NCI-H1436 treated with DMSO at 0.1 percent for 48 hours (cell line): Measurements from ENCODE around the gene EIF4G1.
A peak's percentile ranks its signal among the peaks of the same experiment; 100 is the strongest.

ENCODE experiments used
- DNase-seq: peaks from one replicate; lab custom pipeline; 2025; lab: John Stamatoyannopoulos, UW

EIF4G1 gene

DNA sequence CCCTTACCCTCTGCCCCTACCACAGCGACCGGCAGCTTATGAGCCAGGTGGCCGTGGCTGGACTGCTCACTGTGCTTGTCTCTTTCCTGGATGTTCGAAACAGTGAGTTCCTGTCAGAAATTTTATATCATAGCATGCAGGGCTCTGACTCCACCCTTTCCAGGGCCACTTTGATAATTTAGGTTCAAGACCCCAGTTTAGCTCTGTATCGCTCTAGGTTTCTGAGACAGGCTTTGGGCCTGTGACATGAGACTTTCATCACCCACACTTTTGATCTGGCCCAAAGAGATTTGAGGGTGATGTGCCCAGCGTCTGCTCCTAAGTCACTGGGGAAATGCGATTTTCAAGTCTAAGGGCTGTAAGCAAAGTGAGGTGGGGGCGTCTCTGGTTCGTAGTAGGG is 6.5 kb upstream of the EIF4G1 start:
- no peak for DNase-seq

DNA sequence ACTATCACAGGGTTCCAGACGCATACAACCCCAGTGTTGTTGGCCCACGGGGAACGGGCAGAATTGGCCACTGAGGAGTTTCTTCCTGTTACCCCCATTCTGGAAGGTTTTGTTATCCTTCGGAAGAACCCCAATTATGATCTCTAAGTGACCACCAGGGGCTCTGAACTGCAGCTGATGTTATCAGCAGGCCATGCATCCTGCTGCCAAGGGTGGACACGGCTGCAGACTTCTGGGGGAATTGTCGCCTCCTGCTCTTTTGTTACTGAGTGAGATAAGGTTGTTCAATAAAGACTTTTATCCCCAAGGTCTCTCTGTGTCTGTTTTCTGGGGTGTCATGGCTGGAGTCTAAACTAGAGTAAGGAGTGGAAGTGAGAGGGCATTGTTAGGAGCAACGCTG is 5.7 kb upstream of the EIF4G1 start:
- no peak for DNase-seq

DNA sequence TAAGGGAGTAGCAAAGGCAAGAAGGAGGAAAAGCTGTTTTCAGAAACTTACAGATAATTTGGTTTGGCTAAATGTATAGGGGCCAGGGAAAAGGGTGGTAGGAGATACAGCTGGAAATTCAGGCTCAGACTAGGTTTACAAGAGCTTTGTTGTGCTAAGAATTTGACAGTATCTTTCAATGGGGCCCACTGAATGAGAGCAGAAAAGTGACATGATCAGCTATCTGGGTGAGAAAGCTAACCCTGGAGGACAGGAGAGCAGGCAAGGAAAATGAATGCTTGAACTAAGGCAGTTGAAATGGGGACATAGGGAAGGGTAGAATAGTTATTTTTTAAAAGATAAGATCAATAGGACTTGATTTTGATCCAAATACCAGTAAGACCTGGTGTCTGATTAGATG is 2.8 kb upstream of the EIF4G1 start:
- DNase-seq: no peak

DNA sequence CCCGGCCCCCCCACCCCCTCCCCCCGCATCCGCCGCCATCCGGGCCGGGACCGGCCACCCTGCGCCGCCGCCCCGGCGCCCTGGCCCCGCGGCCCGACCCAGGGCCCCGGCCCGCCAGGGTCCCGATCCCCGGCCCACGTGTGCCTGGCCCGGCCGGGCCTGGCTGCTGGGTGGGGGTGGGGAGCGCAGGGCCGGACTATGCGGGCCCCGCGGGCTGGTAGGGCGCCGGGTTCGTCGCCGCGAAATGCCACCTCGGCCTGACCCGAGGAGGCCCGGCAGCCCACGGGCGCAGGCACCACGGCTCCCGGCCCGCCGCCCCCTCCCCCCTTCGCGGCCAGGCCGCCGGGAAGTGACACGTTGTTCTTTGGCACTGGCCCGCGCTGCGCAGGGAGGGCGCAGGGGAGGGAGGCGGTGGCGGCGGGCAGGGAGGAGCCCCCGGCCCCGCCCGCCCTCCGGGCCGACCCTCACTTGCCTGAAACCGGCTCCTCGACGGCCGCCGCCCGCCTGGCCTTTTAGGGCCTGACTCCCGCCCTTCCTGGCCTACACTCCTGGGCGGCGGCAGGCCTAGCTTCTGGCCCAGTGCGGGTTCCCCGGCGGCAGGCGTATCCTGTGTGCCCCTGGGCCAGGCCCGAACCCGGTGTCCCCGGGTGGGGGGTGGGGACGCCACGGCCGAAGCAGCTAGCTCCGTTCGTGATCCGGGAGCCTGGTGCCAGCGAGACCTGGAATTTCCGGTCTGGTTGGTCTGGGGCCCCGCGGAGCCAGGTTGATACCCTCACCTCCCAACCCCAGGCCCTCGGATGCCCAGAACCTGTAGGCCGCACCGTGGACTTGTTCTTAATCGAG is 515 bp downstream of the EIF4G1 start:
- no peak for DNase-seq

DNA sequence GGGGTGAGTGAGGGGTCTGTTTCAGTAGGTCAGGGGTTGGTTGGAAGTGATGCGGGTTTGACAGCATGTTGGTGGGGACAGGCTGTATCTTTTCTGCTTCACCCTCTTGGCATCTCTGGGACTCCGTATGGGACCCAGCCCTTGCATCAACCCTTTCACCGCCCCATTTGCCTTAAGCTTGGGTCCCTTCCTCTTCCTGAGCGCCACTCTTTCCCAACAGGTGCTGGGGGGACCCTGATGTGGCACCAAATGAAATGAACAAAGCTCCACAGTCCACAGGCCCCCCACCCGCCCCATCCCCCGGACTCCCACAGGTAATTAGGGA is 1.1 kb downstream of the EIF4G1 start:
- DNase-seq: no peak

DNA sequence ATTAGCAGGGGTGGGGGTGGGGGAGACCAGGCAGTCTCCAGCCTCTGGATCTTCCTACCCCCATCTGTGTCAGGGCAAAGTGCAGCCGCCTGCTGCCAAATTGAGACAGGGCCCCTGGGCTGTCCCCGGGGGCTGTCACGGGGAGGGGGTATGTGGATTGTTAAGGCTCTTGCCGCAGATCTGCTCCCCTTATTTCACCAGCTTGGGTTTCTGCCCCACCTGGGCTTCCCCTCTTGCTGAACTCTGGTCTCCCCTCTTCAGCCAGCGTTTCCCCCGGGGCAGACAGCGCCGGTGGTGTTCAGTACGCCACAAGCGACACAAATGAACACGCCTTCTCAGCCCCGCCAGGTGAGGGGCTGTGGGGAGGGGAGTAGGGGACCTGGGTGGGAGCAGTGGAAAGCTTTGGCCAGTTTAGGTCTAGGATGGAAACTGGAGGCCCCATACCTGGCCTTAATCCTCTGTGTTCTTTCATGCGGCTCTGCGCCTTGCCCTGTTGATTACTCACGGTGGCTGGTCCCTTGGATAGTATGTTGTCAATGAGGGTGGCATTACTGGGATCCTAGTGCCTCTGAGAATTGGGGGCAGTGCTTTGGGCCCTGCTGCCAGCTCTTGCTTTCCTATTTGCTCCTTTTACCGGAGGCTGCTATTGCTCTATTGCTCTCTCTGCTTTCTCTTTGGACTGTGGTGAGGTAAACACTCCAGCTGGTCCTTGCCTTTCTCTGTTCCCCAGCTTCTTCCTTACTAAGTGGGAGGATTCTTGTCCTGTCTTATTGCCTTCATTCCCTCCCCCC is 1.7 kb downstream of the EIF4G1 start:
- no peak for DNase-seq

DNA sequence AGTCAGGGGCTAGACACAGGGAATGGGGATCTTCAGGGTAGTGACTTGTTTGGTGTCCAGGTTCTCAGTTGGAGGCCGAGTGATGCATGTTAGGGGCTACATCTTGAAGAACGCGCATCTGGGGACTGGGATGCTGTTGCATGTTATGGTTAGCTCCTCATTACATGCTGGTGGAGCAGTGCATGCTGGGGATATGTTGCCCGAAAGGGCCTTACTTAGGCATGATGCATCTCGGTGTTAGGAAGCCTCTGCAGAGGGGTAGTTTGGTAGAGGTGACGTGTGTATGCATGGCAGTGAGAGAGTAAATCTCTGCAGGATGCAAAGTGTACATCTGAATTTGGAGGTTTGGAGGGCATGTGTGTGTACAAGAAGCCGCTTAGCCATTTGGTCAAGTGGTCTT is 2.4 kb downstream of the EIF4G1 start:
- no peak for DNase-seq

DNA sequence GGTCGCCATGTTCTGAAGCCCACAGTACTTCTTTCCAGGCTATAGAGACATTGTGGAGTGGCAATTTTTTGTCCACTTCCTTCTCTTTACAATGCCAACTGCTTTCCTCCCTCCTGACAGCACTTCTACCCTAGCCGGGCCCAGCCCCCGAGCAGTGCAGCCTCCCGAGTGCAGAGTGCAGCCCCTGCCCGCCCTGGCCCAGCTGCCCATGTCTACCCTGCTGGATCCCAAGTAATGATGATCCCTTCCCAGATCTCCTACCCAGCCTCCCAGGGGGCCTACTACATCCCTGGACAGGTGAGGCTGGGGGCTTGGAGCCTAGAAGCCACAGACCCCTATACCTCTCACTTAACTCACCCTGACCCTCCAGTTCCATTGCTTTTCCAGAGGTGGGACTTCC is 2.8 kb downstream of the EIF4G1 start:
- DNase-seq: no peak

DNA sequence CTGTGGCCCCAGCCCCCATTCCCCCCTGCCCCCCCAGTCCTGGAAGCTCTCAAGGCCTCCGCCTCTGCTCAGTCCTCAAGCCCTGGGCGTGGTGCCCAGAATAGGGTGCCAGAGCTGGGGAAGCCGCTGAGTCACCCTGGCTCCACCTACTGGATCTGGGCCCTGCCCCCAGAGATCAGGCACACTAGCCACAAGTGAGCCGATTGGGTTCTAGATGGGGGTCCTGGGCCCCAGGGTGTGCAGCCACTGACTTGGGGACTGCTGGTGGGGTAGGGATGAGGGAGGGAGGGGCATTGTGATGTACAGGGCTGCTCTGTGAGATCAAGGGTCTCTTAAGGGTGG is 5.7 kb downstream of the EIF4G1 start:
- DNase-seq: peak; percentile 44

DNA sequence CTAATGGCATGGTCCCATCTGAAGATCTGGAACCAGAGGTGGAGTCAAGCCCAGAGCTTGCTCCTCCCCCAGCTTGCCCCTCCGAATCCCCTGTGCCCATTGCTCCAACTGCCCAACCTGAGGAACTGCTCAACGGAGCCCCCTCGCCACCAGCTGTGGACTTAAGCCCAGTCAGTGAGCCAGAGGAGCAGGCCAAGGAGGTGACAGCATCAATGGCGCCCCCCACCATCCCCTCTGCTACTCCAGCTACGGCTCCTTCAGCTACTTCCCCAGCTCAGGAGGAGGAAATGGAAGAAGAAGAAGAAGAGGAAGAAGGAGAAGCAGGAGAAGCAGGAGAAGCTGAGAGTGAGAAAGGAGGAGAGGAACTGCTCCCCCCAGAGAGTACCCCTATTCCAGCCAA is 7.3 kb downstream of the EIF4G1 start:
- no peak for DNase-seq

DNA sequence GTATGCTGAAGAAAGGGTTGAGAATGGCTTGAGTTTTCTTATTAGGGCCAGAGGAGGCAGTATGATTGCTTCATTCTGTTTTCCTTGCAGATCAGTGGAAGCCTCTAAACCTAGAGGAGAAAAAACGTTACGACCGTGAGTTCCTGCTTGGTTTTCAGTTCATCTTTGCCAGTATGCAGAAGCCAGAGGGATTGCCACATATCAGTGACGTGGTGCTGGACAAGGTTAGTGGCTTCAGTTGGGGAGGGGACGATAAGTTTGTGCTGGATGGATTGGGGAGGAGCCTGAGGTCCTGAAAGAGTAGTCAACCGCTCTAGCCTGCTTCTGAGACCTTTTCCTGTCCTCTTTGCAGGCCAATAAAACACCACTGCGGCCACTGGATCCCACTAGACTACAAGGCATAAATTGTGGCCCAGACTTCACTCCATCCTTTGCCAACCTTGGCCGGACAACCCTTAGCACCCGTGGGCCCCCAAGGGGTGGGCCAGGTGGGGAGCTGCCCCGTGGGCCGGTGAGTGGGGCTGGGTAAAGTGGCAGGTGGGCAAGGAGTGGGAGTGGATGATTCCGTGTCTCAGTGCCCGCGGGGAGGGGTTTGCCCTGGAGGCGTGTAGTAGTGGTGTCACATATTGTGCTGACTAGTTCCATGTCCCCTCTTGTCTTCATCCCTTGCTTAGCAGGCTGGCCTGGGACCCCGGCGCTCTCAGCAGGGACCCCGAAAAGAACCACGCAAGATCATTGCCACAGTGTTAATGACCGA is 8.5 kb downstream of the EIF4G1 start:
- DNase-seq: no peak

DNA sequence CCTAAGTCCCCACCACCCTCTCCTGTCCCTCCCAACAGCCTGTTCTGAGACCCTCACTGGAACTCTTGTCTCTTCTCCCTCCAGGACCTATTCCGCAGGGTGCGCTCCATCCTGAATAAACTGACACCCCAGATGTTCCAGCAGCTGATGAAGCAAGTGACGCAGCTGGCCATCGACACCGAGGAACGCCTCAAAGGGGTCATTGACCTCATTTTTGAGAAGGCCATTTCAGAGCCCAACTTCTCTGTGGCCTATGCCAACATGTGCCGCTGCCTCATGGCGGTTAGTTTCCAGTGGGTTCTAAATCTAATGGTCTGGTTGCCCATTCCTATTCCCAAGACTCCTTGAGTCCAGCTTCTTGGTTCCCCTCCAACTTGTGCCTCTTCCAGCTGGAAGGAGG is 9.3 kb downstream of the EIF4G1 start:
- DNase-seq: no peak

DNA sequence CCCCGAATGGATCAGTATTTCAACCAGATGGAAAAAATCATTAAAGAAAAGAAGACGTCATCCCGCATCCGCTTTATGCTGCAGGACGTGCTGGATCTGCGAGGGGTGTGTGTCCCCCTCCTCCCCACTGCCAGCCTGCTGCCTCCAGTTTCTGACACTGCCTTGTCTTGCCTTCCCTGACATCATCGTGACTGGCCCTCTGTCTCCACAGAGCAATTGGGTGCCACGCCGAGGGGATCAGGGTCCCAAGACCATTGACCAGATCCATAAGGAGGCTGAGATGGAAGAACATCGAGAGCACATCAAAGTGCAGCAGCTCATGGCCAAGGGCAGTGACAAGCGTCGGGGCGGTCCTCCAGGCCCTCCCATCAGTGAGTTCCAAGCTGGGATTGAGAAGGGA is 10.9 kb downstream of the EIF4G1 start:
- no peak for DNase-seq

DNA sequence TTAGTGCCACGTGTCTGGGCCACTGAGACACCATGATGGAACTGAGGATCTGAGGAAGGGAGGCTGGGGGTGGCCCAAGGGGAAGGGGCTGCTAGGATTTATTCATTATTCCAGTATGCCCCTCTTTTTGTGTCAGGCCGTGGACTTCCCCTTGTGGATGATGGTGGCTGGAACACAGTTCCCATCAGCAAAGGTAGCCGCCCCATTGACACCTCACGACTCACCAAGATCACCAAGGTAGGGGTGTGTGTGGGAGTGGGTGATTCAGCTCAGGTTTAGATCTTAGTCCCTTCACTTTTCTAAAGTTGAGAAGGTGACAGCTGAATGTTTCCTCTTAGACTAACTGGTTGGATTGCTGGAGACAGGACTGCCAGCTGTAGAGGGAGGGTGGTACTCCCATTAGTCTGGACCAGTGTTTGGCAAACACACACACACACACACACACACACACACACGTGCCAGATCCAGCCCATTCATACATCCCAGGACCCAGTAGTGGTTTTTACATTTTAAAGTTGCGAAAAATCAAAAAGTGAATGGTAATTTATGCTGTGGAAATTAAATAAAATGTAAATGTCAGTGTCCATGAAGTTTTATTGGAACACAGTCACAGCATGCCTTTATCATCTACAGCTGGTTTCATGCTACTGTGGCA is 11.4 kb downstream of the EIF4G1 start:
- no peak for DNase-seq

DNA sequence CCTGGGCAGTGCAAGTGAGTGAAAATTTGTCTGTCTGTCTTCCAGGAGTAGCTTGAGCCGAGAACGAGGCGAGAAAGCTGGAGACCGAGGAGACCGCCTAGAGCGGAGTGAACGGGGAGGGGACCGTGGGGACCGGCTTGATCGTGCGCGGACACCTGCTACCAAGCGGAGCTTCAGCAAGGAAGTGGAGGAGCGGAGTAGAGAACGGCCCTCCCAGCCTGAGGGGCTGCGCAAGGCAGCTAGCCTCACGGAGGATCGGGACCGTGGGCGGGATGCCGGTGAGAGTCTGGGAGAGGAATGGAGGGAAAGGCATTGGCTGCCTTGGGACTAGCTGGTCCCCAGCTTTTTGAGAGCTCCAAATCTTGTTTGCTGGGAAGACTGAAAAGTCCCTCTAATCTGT is 12.8 kb downstream of the EIF4G1 start:
- no peak for DNase-seq

DNA sequence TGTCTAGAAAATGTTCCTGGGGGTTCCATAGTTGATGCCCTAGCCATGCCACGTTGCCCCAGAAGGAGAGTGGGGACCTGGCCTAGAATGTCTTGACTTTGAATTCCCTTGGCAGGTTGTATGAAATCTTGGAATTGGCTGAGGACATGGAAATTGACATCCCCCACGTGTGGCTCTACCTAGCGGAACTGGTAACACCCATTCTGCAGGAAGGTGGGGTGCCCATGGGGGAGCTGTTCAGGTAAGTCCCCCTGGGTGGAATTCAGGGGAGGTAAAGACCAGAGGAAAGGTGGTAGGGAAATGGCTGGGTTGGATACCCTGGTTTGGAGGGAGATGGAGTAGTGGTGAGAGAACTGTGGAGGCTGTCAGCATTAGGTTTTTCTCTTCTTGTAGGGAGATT is 14.1 kb downstream of the EIF4G1 start:
- DNase-seq: no peak

DNA sequence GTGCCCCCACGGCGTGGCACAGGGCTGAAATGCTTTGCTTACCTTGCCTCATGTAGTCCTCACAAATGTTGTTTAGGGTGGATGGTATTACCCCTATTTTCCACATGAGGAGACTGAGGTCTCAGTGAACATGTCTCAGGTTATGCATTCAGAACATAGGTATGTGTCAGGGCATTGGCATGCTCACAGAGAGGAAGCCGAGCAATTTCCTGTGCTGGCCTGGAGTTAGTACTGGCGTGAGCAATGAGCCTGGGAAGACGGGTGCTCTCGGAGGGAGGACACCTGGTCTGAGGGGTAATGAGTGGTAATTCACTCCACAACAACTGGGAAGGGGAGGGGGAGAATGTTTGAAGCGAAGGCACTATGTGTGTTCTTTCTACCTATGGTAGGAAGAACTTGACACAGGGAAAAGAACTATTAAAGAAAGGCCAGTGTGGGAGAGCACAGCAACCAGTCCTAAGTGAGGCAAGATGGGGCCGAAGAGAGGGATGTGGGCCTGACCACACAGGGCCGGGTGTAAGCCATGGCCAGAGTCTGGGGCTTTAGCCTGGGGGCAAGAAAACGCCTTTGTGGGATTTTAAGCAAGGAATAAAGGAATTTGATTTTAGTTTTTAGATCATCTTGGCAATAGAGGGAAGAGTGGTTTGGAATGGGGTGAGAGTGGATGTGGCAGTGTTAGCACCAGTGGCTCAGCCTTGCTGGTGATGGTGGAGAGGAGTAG is 18.1 kb downstream of the EIF4G1 start:
- DNase-seq: no peak

DNA sequence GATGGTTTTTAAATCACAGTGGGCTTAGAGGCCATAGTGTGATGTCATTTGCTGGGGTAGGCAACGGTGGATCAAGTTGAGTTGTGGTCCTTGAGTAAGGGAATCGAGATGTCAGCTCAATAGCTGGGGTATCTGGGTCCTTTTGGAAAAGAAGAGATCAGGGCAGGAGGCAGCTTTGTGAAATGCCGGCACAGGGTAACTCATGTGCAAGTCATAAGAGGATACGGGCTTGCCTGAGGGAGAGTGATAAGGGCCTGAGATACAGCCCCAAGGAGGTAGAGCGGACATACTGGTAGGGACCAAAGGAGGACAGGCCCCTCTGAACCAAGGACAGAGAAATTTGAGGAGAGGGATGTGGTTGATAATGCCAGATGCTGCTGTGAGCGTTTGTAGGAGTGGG is 18.8 kb downstream of the EIF4G1 start:
- no peak for DNase-seq

DNA sequence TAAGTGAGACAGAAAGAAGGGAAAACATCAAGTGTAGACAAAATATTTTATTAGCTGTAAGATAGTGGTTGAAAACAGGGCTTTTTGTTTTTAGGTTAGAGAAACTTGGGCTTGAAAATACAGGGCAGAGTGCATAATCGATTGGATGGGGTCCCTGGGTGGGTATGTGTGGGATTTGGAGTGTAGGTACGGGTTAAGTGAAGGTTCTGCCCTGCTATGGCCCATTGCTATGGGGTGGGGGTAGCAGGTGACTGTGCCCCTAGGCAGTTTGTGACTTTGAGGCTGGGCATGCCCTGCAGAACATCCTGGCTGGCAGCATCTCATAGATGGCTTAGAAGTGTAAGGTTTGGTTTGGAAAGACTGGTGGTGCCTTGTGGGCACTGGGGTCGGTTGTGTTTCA is 19.3 kb downstream of the EIF4G1 start:
- no peak for DNase-seq

DNA sequence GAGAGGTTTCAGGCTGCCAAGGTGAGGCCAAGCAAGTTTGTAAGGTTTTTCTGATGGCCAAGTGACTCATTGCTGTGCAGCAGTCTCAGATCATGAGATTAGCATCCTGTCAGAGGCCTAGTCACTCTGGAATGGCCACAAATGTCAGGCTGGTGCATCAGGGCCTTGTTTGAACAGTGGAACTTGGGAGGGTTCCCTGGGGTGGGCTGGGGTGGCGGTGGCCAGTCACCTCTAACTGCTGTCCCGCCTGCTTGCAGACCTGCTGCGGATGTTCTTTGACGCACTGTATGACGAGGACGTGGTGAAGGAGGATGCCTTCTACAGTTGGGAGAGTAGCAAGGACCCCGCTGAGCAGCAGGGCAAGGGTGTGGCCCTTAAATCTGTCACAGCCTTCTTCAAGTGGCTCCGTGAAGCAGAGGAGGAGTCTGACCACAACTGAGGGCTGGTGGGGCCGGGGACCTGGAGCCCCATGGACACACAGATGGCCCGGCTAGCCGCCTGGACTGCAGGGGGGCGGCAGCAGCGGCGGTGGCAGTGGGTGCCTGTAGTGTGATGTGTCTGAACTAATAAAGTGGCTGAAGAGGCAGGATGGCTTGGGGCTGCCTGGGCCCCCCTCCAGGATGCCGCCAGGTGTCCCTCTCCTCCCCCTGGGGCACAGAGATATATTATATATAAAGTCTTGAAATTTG is 20.2 kb downstream of the EIF4G1 start:
- no peak for DNase-seq

DNA sequence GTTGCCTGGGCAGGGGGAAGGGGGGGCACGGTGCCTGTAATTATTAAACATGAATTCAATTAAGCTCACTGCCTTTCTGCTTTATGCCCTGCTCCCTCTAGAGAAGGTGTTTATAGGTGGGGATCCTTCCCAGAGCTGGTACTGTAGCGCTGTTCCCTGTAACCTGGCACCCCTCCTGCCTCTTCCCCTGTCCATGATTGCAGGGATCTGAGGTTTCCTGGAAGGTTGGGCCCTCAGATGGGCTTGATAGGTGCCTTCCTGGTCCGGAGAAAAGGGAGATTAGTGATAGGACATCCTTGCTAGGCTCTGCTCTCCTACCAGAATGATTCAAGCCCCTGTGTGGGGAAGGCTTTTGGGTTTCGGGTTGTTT is 20.9 kb downstream of the EIF4G1 start:
- no peak for DNase-seq
